ENCODE measurements around the gene NPEPL1. TPM values are rescaled to one million over a fixed set of nuclear protein-coding genes. Genes with fewer than 3 reads are reported as not detected.

Gene NPEPL1
- polyA plus RNA-seq, 1 donor (not counting 4 experiments of a cell fraction or from before 2014, with no cell fraction given): 4.4 TPM

GRCh38 chr20:58649288-58650180 is 43.1 kb upstream of the NPEPL1 start:
- H3K36me3 ChIP-seq (ENCODE audit: control insufficient read depth in 2 of 2, extremely low read depth in 1 of 2, insufficient read depth in 2 of 2, low read length in 2 of 2): no peaks in the 10 kb centered on the region
- H3K9ac ChIP-seq (ENCODE audit: control insufficient read depth, extremely low read depth, insufficient read depth, low read length): peak overlapping the region; percentile 86
- dilution Hi-C loops (cut with MboI; ENCODE audit: extremely low pct_ligation_motif_present, low sequenced_read_pairs): no loop called here
- peaks cover 3% of the 10 kb centered on the region for H3K9me1 ChIP-seq (ENCODE audit: control insufficient read depth, extremely low read depth, insufficient read depth, low read length)
- H4K20me1 ChIP-seq (ENCODE audit: control insufficient read depth, extremely low read depth, insufficient read depth, low read length): no peaks in the 10 kb centered on the region
- peak overlapping the region; percentile 73 for H2AFZ ChIP-seq (ENCODE audit: control insufficient read depth, low read length)
- FAIRE-seq: no peak
- no peaks in the 10 kb centered on the region for H3K9me3 ChIP-seq (ENCODE audit: control insufficient read depth, low read depth, low read length)
- DNase-seq (ENCODE audit: low read depth, low spot score): no peak
- H3K4me2 ChIP-seq (ENCODE audit: control insufficient read depth, extremely low read depth, insufficient read depth, low read depth, low read length): peak overlapping the region; percentile 73
- H3K27ac ChIP-seq (ENCODE audit: control insufficient read depth, insufficient read depth, low read length): peak overlapping the region; percentile 4
- H3K79me2 ChIP-seq (ENCODE audit: control insufficient read depth, insufficient read depth, low read length): peaks cover 34% of the 10 kb centered on the region
- peaks cover 26% of the 10 kb centered on the region for H3K4me1 ChIP-seq (ENCODE audit: control insufficient read depth, extremely low read depth, insufficient read depth, low read length)
- no peak for TF ChIP-seq EZH2 (IDR thresholded peaks at IDR 0.05; ENCODE audit: low read length)
- TF ChIP-seq CTCF (optimal IDR thresholded peaks at IDR 0.05 in 1 of 3, IDR thresholded peaks at IDR 0.05 in 1 of 3, conservative IDR thresholded peaks at IDR 0.05 in 1 of 3; ENCODE audit: extremely low read depth in 1 of 3, insufficient read depth in 2 of 3, low read length in 3 of 3): no peak
- peak overlapping the region in 2 of 3 experiments; percentile 30 to 79 for H3K4me3 ChIP-seq (ENCODE audit: control insufficient read depth in 2 of 3, extremely low read depth in 1 of 3, insufficient read depth in 2 of 3, low read depth in 1 of 3, low read length in 3 of 3)
- no peaks in the 10 kb centered on the region for H3K27me3 ChIP-seq (ENCODE audit: control insufficient read depth, extremely low read depth, insufficient read depth, low read length)

GRCh38 chr20:58650181-58650775 is 42.3 kb upstream of the NPEPL1 start:
- no peak overlapping the region for H2AFZ ChIP-seq (ENCODE audit: control insufficient read depth, low read length)

More at GRCh38 chr20:58650181-58650775, 42.3 kb upstream of the NPEPL1 start:
- H3K79me2 ChIP-seq (ENCODE audit: control insufficient read depth, insufficient read depth, low read length): peaks cover 41% of the 10 kb centered on the region
- H3K4me1 ChIP-seq (ENCODE audit: control insufficient read depth, extremely low read depth, insufficient read depth, low read length): peaks cover 25% of the 10 kb centered on the region
- peak overlapping the region; percentile 81 for H3K27ac ChIP-seq (ENCODE audit: control insufficient read depth, insufficient read depth, low read length)
- FAIRE-seq (no peak), DNase-seq (ENCODE audit: low read depth, low spot score) (no peak)
- TF ChIP-seq EZH2 (IDR thresholded peaks at IDR 0.05; ENCODE audit: low read length) (no peak), CTCF (optimal IDR thresholded peaks at IDR 0.05 in 1 of 3, IDR thresholded peaks at IDR 0.05 in 1 of 3, conservative IDR thresholded peaks at IDR 0.05 in 1 of 3; ENCODE audit: extremely low read depth in 1 of 3, insufficient read depth in 2 of 3, low read length in 3 of 3) (peak in 1 of 3 experiments; percentile 49)
- peaks cover 0 to under 1% of the 10 kb centered on the region in 2 experiments for H3K36me3 ChIP-seq (ENCODE audit: control insufficient read depth in 2 of 2, extremely low read depth in 1 of 2, insufficient read depth in 2 of 2, low read length in 2 of 2)
- H3K9ac ChIP-seq (ENCODE audit: control insufficient read depth, extremely low read depth, insufficient read depth, low read length): peak overlapping the region; percentile 86
- H3K9me1 ChIP-seq (ENCODE audit: control insufficient read depth, extremely low read depth, insufficient read depth, low read length): peaks cover 3% of the 10 kb centered on the region
- no peaks in the 10 kb centered on the region for H4K20me1 ChIP-seq (ENCODE audit: control insufficient read depth, extremely low read depth, insufficient read depth, low read length)
- no peaks in the 10 kb centered on the region for H3K9me3 ChIP-seq (ENCODE audit: control insufficient read depth, low read depth, low read length)
- peak overlapping the region; percentile 73 for H3K4me2 ChIP-seq (ENCODE audit: control insufficient read depth, extremely low read depth, insufficient read depth, low read depth, low read length)
- H3K4me3 ChIP-seq (ENCODE audit: control insufficient read depth in 2 of 3, extremely low read depth in 1 of 3, insufficient read depth in 2 of 3, low read depth in 1 of 3, low read length in 3 of 3): peak overlapping the region in 2 of 3 experiments; percentile 65 to 79
- dilution Hi-C loops (cut with MboI; ENCODE audit: extremely low pct_ligation_motif_present, low sequenced_read_pairs): no loop called here
- H3K27me3 ChIP-seq (ENCODE audit: control insufficient read depth, extremely low read depth, insufficient read depth, low read length): no peaks in the 10 kb centered on the region
